GM19397 (cell line): ENCODE data around the gene MYO15B.

Source experiments
- ATAC-seq: cut with Tn5 transposase; IDR thresholded peaks from one replicate; pipeline ENCODE4 v1.9.1; 2021; ENCODE audit warnings: mild to moderate bottlenecking, moderate library complexity; ENCODE audit not compliant: unreplicated experiment

MYO15B gene

DNA sequence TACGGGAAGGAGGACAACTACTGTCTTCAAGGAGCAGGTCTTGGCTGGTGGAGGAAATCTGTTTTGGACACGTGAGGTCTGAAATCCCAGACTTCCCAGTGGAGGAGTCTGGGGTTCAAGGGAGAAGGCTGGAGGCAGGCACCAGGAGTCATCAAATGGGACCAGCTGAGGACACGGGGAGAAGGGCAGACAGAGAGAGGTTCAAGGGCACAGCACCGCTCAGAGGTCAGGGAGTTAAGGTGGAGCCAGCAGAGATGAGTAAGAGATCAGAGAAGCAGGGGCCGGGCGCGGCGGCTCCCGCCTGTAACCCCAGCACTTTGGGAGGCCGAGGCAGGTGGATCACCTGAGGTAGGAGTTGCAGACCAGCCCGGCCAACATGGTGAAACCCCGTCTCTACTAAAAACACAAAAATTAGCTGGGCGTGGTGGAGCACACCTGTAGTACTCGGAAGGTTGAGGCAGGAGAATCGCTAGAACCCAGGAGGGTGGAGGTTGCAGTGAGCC lies 35.2 kb downstream of the MYO15B start:
- ATAC-seq: no peak

DNA sequence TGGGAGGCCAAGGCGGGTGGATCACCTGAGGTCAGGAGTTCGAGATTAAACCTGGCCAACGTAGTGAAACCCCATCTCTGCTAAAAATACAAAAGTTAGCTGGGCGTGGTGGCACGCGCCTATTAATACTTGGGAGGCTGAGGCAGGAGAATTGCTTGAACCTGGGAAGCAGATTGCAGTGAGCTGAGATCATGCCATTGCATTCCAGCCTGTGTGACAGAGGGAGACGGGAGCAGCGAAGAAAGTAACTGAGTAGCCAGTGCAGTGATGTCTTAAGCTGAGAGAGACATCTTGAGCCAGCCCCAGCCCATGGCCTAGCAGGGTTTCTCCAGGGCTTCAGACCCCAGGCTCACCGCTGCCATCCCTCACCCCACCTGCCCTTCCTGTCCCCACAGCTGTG lies 35.8 kb downstream of the MYO15B start:
- no peak for ATAC-seq

DNA sequence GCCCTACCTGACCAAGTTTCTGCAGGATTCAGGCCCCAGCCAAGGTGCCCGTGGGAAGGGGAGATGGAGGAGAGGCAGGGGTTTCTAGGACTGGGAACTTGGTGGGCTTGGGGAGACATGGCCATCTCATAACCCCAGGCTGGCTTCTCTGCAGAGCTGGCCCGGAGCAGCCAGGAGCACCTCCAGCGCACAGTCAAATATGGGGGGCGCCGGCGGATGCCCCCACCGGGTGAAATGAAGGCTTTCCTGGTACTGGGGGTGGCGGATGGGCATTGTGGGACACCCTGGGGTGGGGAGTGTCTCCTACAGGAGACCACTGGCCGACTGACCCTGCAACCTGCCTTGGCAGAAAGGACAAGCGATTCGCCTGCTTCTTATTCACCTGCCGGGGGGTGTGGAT lies 36.4 kb downstream of the MYO15B start:
- ATAC-seq: no peak

DNA sequence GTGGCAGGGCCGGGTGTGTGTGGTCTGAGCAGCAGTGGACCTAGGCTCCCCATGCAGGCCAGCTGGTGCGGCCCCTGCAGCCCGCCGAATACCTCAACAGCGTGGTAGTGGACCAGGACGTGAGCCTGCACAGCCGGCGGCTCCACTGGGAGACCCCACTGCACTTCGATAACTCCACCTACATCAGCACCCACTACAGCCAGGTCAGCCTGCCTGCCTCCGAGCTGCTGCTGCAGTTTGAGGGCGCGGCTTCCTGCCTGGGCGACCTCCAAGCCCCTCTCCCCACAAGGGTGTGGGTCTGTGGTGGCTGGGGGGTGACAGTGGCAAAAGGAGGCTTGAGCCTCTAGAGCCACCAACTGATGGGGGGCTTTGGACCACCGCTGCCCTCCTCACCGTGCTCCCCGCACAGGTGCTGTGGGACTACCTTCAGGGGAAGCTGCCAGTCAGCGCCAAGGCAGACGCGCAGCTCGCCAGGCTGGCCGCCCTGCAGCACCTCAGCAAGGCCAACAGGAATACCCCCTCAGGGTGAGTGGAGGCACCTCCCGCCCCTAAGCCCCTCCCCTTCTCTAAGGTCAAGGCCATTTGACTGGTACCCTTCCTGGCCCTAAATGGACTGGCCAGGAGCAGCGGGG lies 37.2 kb downstream of the MYO15B start:
- no peak for ATAC-seq

DNA sequence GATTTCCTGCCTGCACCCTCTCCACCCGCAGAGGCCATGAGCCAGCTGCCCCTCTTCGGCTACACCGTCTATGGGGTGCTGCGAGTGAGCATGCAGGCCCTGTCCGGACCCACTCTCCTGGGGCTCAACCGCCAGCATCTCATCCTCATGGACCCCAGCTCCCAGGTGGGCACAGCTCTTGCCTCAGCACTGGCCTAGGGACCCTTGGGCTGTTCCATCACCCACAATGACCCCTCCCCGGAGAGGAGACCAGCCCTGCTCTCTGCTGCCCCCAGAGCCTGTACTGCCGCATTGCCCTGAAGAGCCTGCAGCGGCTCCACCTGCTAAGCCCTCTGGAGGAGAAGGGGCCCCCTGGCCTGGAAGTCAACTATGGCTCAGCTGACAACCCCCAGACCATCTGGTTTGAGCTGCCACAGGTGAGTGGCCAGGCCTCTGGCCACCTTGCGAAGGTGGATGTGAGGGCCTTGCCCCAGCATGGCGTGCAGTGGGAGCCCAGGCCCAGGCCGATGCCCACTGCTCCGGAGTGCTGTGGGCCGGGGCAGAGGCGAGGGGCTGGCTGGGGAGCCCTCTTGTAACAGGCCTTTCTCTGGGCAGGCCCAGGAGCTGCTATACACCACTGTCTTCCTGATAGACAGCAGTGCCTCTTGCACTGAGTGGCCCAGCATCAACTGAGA lies 38.4 kb downstream of the MYO15B start:
- no peak for ATAC-seq

DNA sequence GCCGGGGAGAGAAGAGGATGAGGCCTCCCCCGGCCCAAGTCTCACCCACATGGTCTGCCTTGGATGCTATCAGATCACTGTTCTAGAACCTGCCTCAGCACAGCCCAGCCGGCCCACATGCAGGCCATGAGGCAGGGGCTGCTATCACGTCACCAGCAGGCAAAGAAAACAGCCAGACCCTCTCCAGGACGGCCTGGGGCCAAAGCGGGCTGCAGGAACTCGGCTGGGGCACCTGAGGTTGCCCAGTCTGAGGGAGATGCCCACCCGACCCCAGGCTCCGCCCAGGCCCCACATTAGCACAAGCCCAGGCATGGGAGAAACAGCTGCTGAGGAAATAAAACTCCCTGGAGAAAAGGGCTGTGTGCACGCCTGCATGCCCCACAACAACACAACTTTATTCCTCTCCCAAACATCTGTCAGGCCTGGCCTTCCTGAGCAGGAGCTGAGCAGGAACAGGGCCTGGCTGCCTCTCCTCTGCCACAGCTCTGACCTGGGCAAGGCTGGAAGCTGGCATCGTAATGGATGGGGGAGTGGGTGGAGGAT lies 39.0 kb downstream of the MYO15B start:
- no peak for ATAC-seq

DNA sequence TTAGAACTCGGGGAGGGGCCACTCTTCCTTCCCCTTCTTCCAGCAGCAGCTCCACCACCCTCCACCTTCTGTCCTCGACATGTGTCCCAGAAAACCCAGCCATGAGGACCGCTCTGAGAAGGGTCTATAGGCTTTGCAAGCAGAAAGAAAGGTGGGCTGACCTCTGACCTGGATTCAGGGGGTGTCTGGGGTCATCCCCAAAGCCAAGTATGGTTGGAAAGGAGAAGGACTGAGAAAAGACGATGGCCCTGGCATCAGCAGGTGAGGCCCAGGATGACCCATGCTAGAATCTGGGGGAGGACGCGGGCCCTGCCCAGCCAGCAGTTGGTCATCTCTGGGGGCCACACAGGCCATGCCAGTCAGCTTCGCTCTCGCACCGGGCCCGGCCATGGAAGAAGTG lies 39.5 kb downstream of the MYO15B start:
- no peak for ATAC-seq

DNA sequence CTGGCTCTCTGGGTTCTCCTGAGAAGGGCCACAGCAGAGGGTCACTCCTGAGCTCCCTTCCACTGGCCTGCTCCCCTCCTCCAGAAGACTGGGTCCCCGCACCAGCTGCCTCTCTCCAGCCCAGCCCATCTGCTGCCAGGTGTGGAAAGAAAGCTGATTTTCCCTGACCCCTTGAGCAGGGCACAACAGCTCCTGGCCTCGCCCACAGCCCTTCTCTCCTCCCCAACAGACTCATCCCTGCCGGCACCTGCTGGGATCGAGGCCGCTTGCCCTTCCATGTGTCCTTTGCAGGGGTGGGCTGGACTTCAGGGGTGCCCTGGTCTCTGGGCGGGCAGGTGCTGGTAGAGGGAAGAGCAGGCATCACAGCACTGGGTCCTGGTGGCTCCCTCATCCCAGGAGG lies 40.8 kb downstream of the MYO15B start:
- no peak for ATAC-seq

DNA sequence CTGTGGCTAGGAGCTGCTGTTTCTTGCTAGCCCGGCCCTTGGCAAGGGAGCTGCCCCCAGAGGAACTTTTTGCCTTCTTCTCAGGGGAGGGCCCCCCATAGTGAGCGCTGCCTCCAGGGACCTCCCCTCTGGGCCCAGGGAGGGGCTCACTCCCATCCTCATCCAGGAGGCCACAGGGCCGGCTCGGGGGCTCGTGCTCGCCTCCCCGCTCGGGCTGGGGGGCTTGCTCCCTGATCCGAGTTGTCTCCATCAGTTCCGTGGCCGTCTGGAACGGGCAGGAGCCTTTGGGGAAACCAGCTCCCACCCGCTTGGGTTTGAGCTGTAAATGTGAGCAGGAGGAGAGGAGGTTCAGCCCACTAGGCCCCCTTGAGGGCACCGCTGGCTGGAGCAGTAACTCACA lies 41.6 kb downstream of the MYO15B start:
- ATAC-seq: no peak

DNA sequence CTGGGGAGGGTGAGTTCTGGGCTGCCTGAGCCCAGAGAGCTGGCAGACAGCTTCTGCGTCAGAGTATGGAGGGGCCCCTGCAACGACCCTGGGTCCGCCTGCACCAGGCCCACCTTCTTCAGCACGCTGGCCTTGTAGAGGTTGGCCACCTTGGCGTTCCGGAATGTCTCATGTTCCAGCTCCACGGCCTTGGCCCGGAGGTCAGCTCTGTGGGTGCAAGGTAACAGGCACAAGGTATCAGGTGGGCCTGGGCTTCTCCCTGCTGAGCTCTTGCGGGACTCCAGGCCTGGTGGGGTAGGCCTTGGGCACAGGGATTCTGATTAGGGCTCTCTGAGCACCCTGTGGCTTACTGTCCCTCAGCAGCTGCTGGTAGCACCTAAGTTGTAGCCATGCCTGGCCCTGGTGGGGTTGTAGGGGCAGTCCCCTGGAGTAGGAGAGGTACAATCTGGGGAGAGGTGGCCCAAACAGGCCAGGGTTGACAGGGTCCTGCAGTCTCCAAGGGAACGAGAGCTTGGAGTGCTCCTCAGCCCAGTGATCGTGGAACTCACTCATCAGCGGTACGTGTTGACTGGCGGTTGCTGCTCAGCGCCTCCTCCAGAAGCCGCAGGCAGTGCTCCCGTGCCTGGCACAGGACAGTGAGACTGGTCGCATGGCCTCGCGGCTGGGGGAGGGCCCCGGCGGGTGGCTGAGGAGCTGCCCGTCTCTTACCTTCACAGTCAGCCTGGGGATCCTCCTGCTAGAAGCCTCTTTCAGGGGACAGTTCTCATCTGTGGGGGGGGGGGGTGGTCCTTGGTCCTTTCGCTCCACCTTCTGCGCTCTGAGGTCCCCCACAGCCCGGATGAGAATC lies 42.7 kb downstream of the MYO15B start:
- ATAC-seq: no peak

DNA sequence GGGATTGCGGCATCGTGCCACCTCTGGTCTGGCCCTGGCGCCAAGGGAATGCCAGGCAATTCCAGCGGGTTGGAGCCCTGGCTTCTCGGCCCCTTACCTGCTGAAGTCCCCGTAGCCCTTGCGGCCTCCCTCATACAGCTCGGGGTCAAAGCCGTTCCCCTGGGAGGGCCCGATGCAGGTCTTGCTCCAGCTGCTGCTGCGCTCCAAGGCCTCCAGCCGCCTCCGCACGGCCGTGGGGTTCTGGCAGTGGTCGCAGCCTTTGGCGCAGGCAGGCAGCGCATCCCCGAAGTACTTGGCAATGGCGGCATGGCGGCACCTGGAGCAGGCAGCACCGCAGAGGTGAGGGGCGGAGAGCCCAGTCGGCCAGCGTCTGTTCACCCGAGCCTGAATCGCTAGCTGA lies 43.8 kb downstream of the MYO15B start:
- ATAC-seq: no peak

DNA sequence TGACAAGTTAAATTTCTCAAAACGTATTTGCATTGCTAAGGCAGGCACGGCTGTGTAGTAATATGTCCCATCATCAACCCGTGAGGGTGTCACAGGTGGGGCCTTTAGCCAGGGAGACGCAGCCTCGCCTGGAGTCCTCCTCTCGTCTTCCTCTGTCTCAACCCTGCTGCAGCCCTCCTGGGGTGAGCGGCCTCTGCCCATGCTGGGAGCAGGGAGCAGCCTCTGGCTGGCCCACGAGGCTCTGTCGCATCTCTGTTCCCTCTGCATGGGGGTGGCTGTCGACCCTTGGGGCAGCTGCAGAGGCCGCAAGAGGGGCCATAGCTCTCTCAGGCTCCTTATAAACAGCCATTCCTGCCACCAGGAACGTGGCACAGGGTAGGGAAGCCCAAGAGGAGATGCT lies 44.8 kb downstream of the MYO15B start:
- no peak for ATAC-seq

DNA sequence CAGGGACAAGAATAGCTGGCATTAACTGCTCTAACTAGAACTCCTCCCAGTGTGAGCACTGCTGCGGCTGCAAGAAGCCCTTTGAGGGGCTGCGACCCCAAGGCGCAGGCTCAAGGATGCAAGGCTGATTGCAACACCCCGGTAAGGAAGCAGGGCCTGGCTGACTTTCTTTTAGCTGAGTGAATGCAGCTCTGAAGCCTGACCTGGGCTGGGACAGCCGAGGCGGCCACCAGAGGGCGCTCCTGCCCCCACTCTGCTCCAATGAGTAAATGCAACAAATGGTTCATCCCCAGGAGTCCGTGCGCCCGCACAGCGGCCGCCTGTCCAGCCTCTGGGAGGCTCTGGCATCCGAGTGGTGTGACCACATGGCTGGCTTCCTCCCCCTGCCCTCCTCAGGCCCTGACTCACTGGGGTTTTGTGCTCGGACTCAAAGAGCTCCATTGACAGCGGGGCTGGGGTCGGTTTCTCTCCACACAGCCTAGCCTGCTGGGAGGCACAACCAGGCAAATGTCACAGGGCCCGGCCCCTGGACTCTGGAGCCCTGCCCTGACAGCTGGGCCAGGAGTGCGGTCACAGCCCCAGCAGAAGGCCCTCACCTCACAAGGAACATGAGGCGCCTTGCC lies 45.4 kb downstream of the MYO15B start, which contains the start of gene SMIM5:
Gene SMIM5 (plus strand): TSS at position 572 of the 623 bp plus-strand sequence. CDS start 6,768 bp downstream, outside the sequence.
- peak; percentile 46 for ATAC-seq

DNA sequence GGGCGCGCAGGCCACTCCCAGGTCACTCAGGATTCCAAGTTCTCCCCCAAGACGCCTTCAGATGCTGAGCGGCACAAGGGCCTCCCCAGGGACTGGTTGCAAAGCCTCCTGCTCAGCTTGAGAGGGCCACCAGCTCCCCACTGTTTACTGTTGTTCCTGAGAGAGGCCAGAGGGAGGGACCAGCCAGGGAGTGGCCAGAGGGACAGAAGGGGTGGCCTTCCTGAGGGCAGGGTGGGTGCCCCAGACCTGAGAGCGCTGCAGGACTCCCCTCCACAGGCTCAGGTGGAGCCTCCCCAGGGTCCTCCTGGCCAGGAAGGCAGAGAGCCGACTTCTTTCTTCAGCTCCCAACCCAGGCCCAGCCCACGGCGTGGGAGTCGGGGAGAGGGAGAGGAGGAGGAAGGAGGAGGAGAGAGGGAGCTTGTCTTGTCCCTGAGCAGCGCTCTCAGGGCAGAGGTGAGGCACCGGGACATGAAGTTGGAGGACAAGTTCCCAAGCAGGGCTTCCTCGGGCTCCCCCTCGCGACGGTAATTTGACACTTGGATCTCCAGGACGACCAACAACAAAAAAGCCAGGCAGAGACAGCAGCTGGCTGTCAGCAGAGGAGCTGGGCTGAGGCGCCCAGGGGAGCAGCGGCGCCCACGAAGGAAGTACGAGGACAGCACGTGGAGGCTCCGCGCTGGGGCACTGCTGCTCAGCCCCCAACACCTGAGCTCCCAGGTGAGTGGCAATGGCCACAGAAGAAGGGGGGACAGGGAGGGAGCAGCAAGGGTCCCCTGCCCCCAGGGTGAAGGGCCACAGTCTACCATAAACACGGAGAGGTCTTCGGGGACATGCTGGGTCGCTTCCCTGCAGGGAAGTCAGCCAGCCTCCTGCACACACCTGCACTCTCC lies 46.1 kb downstream of the MYO15B start:
- no peak for ATAC-seq

DNA sequence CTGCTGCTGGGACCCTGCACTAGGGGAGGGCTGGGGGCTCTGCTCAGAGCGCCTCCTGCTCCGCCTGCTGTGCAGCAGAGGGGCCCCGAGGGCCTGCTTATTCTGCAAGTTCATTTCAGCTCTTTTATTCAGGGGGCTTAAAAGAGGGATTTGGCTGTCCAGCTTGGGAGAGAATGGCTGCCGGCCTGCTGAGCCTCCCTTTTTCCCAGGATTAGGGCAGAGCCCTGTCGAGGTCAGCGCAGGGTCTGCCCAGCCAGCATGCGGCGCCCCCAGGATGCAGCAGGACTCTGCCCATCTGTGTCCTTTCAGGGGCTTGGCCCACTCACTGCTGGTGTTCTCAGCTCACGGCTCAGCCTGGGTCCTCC lies 46.8 kb downstream of the MYO15B start:
- no peak for ATAC-seq

DNA sequence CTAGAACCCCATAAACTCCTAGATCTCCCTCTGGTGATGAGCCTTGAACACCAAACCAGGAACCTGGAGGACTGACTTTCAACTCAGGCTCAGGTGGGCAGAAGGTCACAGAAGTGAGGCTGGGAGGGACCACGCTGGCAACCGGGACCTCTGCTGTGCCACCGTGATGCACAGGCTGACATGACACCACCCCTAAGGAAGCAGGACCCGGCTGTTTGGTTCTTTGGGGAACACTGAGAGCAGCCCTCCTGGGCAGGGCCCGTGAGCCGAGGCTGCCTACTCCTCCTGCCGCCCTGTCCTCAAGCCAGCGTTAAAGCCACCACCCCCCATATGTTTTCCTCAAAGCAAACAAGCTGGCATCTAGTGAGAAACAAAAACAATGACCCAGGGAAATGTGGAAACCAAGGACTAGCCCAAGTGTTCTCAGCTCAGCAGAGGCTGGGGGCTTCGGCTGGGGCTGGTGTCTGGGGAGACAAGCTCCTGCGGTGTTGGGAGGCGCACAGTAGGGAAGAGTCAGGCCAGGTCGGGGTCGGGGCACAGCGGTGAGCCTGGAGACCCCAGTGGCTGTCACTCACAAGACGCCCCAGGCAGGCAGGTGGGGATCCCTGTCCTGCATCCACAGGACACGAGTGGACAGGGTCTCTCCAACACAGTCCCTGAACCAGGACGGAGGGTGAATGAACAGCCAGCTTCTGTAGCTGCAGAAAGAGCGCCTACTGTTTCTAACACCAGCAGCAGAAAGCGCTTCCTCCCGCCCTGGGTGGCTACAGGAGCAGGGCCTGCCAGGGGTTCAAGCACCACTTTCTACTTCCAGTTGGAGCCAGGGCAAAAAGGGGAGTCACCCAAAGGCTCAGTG lies 47.4 kb downstream of the MYO15B start:
- no peak for ATAC-seq

DNA sequence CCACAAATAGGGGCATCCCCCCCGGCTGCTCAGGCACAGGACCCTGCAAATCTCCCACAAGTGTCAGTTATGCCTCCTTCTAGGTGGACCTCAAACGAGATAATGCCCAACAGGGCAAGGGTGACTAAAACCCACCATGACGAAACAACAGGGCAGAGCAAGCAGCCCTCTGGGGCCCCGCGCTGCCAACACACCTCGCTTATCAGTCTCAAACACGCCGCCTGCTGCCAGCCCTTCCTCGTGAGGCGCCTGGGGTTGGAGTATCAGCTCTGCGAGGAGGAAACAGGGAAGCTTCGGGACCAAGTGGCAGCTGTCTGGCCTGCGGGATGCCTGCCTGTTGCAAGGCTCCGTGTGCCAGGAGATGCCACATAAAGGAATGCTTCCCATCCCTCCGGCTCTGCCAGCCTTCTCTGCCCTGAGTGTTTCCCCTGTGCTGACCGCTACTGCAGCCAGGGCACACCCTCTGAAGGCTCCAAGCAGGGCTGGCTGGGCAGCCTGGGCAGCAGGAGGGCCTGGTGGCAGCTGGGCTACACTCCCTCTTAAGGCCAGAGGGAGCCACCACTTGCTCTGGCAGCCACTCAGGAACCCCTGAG lies 48.1 kb downstream of the MYO15B start:
- no peak for ATAC-seq

DNA sequence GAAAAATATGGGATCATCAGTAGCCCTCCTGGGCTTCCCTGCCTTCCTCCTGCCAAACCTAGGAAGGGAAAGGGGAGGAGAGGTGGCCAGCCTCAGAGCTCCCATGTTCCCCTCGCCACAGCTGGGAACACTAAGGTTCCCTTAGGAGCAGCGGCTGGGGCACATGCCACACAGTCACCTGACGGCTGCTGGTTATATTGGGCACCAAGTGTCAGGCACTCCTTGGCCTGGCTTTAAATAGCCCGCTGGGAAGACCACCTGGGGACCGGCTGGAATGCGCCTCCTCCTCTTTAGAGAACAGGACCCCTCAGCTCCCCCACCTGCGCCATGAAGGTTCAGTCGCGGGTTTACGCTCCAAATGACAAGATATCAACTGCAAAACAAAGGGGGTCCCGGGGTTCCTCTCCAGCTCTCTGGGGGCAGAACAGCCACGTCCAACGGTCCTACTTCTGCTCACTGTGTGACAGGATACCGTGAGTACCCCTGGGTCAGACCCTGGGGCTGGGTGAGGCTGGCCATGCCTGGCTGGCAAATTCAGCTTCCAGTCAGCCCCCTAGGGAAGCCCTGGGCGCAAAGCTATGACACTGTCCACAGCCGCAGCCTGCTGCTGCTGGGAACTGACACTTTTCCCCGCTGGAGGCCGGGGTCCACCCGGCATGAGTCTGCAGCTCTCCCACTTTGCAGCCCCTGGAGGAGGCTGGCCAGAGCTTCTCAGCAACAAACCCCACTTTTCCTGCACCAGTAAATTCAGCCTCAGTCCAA lies 49.0 kb downstream of the MYO15B start:
- no peak for ATAC-seq
